OCI-LY1 (cell line): ENCODE results near the gene MICU1.

Experiments used
- H2AFZ ChIP-seq: fragments of 200-600 bp; sonication (generic), shearing (Covaris generic); 2 replicates; pipeline ENCODE4 v1.6.0; 2014; ENCODE audit warnings: antibody characterized with exemption, mild to moderate bottlenecking, low read length
- H3F3A ChIP-seq: fragments of 200-600 bp; sonication (generic), shearing (Covaris generic); 2 replicates; pipeline ENCODE4 v1.6.0; 2014; ENCODE audit warnings: mild to moderate bottlenecking, antibody characterized with exemption, low read length, moderate library complexity; ENCODE audit not compliant: insufficient read depth
- H3K27ac ChIP-seq: fragments of 200-600 bp; sonication (generic); 2 replicates; pipeline ENCODE4 v1.5.1; 2014; ENCODE audit warnings: low read length, mixed run types, mild to moderate bottlenecking, low read depth; ENCODE audit not compliant: poor library complexity, severe bottlenecking
- H3K27me3 ChIP-seq: fragments of 200-600 bp; sonication (generic); 2 replicates; pipeline ENCODE4 v1.6.0; 2014; ENCODE audit warnings: antibody characterized with exemption, mild to moderate bottlenecking, low read length, moderate library complexity; ENCODE audit not compliant: insufficient read depth
- H3K36me3 ChIP-seq: fragments of 200-600 bp; sonication (generic); 2 replicates; pipeline ENCODE4 v1.6.1; 2014; ENCODE audit warnings: mild to moderate bottlenecking, antibody characterized with exemption, low read length, moderate library complexity, mixed read lengths; ENCODE audit not compliant: insufficient read depth
- H3K4me1 ChIP-seq: fragments of 200-600 bp; sonication (generic); 2 replicates; pipeline ENCODE4 v1.5.1; 2014; ENCODE audit warnings: mild to moderate bottlenecking, low read length, moderate library complexity; ENCODE audit not compliant: insufficient read depth, severe bottlenecking
- H3K4me2 ChIP-seq: fragments of 200-600 bp; sonication (generic), shearing (Covaris generic); 2 replicates; pipeline ENCODE4 v1.6.1; 2014; ENCODE audit warnings: low read length
- H3K4me3 ChIP-seq: fragments of 200-600 bp; sonication (generic); 2 replicates; pipeline ENCODE4 v1.5.1; 2014; ENCODE audit warnings: low read length, low read depth, mild to moderate bottlenecking, mixed read lengths; ENCODE audit not compliant: poor library complexity, severe bottlenecking
- H3K79me2 ChIP-seq: fragments of 200-600 bp; shearing (Covaris generic); 2 replicates; pipeline ENCODE4 v1.6.1; 2016; ENCODE audit warnings: mixed run types, low read length, mixed read lengths; ENCODE audit not compliant: insufficient read depth
- H3K9ac ChIP-seq: fragments of 200-600 bp; sonication (generic), shearing (Covaris generic); 2 replicates; pipeline ENCODE4 v1.6.1; 2014; ENCODE audit warnings: mild to moderate bottlenecking, low read length, mixed read lengths
- H3K9me2 ChIP-seq: fragments of 200-600 bp; sonication (generic), shearing (Covaris generic); 2 replicates; pipeline ENCODE4 v1.6.1; 2014; ENCODE audit warnings: low read depth, mild to moderate bottlenecking, low read length, mixed read lengths
- H3K9me3 ChIP-seq: fragments of 200-600 bp; shearing (Covaris generic); 2 replicates; pipeline ENCODE4 v1.6.1; 2014; ENCODE audit warnings: low read length, mixed read lengths
- H4K20me1 ChIP-seq: fragments of 200-600 bp; sonication (generic), shearing (Covaris generic); 2 replicates; pipeline ENCODE4 v1.6.0; 2016; ENCODE audit warnings: mild to moderate bottlenecking, low read length; ENCODE audit not compliant: insufficient read depth
- CTCF ChIP-seq: fragments of 200-600 bp; sonication (generic), shearing (Covaris generic); IDR thresholded peaks from 2 replicates; pipeline ENCODE4 v1.5.1; 2017; ENCODE audit warnings: mild to moderate bottlenecking, antibody characterized with exemption, low read length, moderate library complexity, mixed read lengths
- EZH2 ChIP-seq: fragments of 200-600 bp; sonication (generic), shearing (Covaris generic); IDR thresholded peaks from 2 replicates; pipeline ENCODE4 v1.8.0; 2017; ENCODE audit warnings: borderline replicate concordance, mixed run types, mild to moderate bottlenecking, antibody characterized with exemption, low read length, moderate library complexity, mixed read lengths

Gene MICU1

GRCh38 chr10:72459301-72459700 lies 166.6 kb downstream of the MICU1 start:
- H3F3A ChIP-seq = no peaks in the 10 kb centered on the region
- H3K79me2 ChIP-seq = no peaks in the 10 kb centered on the region
- no peaks in the 10 kb centered on the region for H3K4me1 ChIP-seq
- no peaks in the 10 kb centered on the region for H3K36me3 ChIP-seq
- no peak overlapping the region for H2AFZ ChIP-seq
- no peaks in the 10 kb centered on the region for H3K27me3 ChIP-seq
- no peaks in the 10 kb centered on the region for H3K9me2 ChIP-seq
- no peak overlapping the region for H3K9ac ChIP-seq
- TF ChIP-seq EZH2 (no peak), CTCF (no peak)
- no peak overlapping the region for H3K4me2 ChIP-seq
- no peaks in the 10 kb centered on the region for H3K9me3 ChIP-seq
- H3K27ac ChIP-seq = no peak overlapping the region
- H4K20me1 ChIP-seq = no peaks in the 10 kb centered on the region
- H3K4me3 ChIP-seq = no peak overlapping the region

GRCh38 chr10:72455889-72456595 lies 169.8 kb downstream of the MICU1 start:
- no peak overlapping the region for H2AFZ ChIP-seq
- no peak overlapping the region for H3K27ac ChIP-seq
- H3K4me2 ChIP-seq = no peak overlapping the region
- no peaks in the 10 kb centered on the region for H3K9me3 ChIP-seq
- no peak overlapping the region for H3K4me3 ChIP-seq
- H3K9me2 ChIP-seq = no peaks in the 10 kb centered on the region
- H4K20me1 ChIP-seq = no peaks in the 10 kb centered on the region
- H3F3A ChIP-seq = no peaks in the 10 kb centered on the region
- TF ChIP-seq CTCF = no peak
- TF ChIP-seq EZH2 = no peak
- no peaks in the 10 kb centered on the region for H3K79me2 ChIP-seq
- no peaks in the 10 kb centered on the region for H3K36me3 ChIP-seq
- no peak overlapping the region for H3K9ac ChIP-seq
- no peaks in the 10 kb centered on the region for H3K4me1 ChIP-seq
- H3K27me3 ChIP-seq = no peaks in the 10 kb centered on the region

- Histone ChIP-seq H3K36me3 (no peaks in the 10 kb centered on the region), H4K20me1 (no peaks in the 10 kb centered on the region), H3K4me3 (no peak overlapping the region), H3K79me2 (no peaks in the 10 kb centered on the region), H2AFZ (no peak overlapping the region), H3F3A (no peaks in the 10 kb centered on the region), H3K4me1 (no peaks in the 10 kb centered on the region), H3K4me2 (no peak overlapping the region), H3K27ac (no peak overlapping the region), H3K27me3 (no peaks in the 10 kb centered on the region), H3K9ac (no peak overlapping the region), H3K9me3 (no peaks in the 10 kb centered on the region), H3K9me2 (no peaks in the 10 kb centered on the region)
- TF ChIP-seq CTCF = no peak
- no peak for TF ChIP-seq EZH2
Measured at GRCh38 chr10:72449941-72450441, 175.9 kb downstream of the MICU1 start.
